Tibial artery (tissue), 4 donors: ENCODE results near the gene NCLN.
"Not testable (repeated sequence)": the region's sequence is repeated elsewhere in the genome, so short reads cannot be mapped to it uniquely, and the experiment has no call there.

Source experiments
- DNase-seq, 2 donors: peaks; one replicate each; pipeline ENCODE4 v3.0.0-alpha.2; 2019
- H3K27ac ChIP-seq, 2 donors: fragments of 200-600 bp; sonication (generic) in 1 of 2; 1 replicate in 1 of 2; 2 replicates in 1 of 2; pipeline ENCODE4 v1.5.1; 2018 to 2019; ENCODE audit warnings: mild to moderate bottlenecking in 1 of 2
- H3K27me3 ChIP-seq, 2 donors: fragments of 200-600 bp; sonication (generic) in 1 of 2; one replicate each; pipeline versions ENCODE4 v1.5.1 to v1.6.0; 2016 to 2019
- H3K36me3 ChIP-seq, 3 donors: fragments of 200-600 bp; sonication (generic) in 2 of 3; one replicate each; pipeline ENCODE4 v1.5.1; 2016 to 2019; ENCODE audit warnings: mild to moderate bottlenecking in 2 of 3
- H3K4me1 ChIP-seq, 4 donors: fragments of 200-600 bp; sonication (generic) in 2 of 4; 1 replicate in 3 of 4; 2 replicates in 1 of 4; pipeline ENCODE4 v1.5.1; 2016 to 2019
- H3K4me3 ChIP-seq, 2 donors: fragments of 200-600 bp; sonication (generic) in 1 of 2; 1 replicate in 1 of 2; 2 replicates in 1 of 2; pipeline ENCODE4 v1.5.1; 2018 to 2019; ENCODE audit warnings: mild to moderate bottlenecking in 2 of 2
- H3K9me3 ChIP-seq, 3 donors: fragments of 200-600 bp; sonication (generic) in 1 of 3; one replicate each; pipeline ENCODE4 v1.5.1; 2016 to 2019
- CTCF ChIP-seq, 2 experiments: fragments of 200-600 bp in 1 of 2; fragments of 450-650 bp in 1 of 2; IDR thresholded peaks; one replicate each; pipeline ENCODE4 v1.5.1; 2017 to 2019; ENCODE audit warnings: antibody characterized with exemption in 2 of 2, mild to moderate bottlenecking in 1 of 2, moderate library complexity in 1 of 2
- intact Hi-C: fragments of 100-400 bp; cut with DNase I; formaldehyde crosslinking; loops from one replicate; pipeline ENCODE4 v1.15.0; 2023; ENCODE audit warnings: low total_unique reads

Gene NCLN

GRCh38 chr19:3163943-3164342, 21.8 kb upstream of the NCLN start:
- Histone ChIP-seq H3K27ac (no peak overlapping the region), H3K36me3 (no peaks in the 10 kb centered on the region), H3K27me3 (peaks cover 0 to 8% of the 10 kb centered on the region in 2 donors), H3K4me1 (no peaks in the 10 kb centered on the region), H3K4me3 (no peak overlapping the region), H3K9me3 (peaks cover 0 to 6% (median 0%) of the 10 kb centered on the region in 3 donors)
- TF ChIP-seq CTCF (IDR thresholded peaks at IDR 0.05) = no peak
- intact Hi-C loops = loop anchor here (1.0 to 5.0 kb wide), 4 partner anchors 37 to 277 kb away; no protein-coding TSS in a partner anchor
- no peak for DNase-seq

- no peak for TF ChIP-seq CTCF (IDR thresholded peaks at IDR 0.05)
- Histone ChIP-seq H3K27me3 (peaks cover 0 to 21% of the 10 kb centered on the region in 2 donors), H3K9me3 (no peaks in the 10 kb centered on the region), H3K36me3 (no peaks in the 10 kb centered on the region), H3K4me1 (no peaks in the 10 kb centered on the region), H3K4me3 (no peak overlapping the region), H3K27ac (no peak overlapping the region)
- intact Hi-C loops = no loop called here
- DNase-seq = no peak
Measured at GRCh38 chr19:3167533-3168272, 18.0 kb upstream of the NCLN start.

GRCh38 chr19:3171894-3172672, 13.6 kb upstream of the NCLN start:
- Histone ChIP-seq H3K27me3 (peaks cover 0 to 24% of the 10 kb centered on the region in 2 donors), H3K4me1 (no peaks in the 10 kb centered on the region), H3K27ac (no peak overlapping the region), H3K4me3 (no peak overlapping the region), H3K9me3 (no peaks in the 10 kb centered on the region), H3K36me3 (no peaks in the 10 kb centered on the region)
- intact Hi-C loops = no loop called here
- TF ChIP-seq CTCF (IDR thresholded peaks at IDR 0.05) = no peak
- DNase-seq = peak in 1 of 2 donors; percentile 61

- H3K36me3 ChIP-seq, H3K27ac ChIP-seq, H3K4me1 ChIP-seq, H3K9me3 ChIP-seq, DNase-seq, H3K4me3 ChIP-seq, intact Hi-C loops: not testable (repeated sequence)
- peaks cover 0 to 24% of the 10 kb centered on the region in 2 donors for H3K27me3 ChIP-seq
Measured at GRCh38 chr19:3172673-3173000, 13.1 kb upstream of the NCLN start.

- no peak overlapping the region for H3K4me3 ChIP-seq
- no peak for DNase-seq
- peaks cover 0 to 23% of the 10 kb centered on the region in 2 donors for H3K27me3 ChIP-seq
- H3K27ac ChIP-seq = no peak overlapping the region
- TF ChIP-seq CTCF (IDR thresholded peaks at IDR 0.05) = no peak
- intact Hi-C loops = no loop called here
- no peaks in the 10 kb centered on the region for H3K36me3 ChIP-seq
- H3K9me3 ChIP-seq = no peaks in the 10 kb centered on the region
- no peaks in the 10 kb centered on the region for H3K4me1 ChIP-seq
Measured at GRCh38 chr19:3175781-3176714, 9.7 kb upstream of the NCLN start.
